GM12878 (cell line): Measurements from ENCODE around the gene SLCO4A1. TPM values are rescaled to one million over a fixed set of nuclear protein-coding genes. Genes with fewer than 3 reads are reported as not detected.

Source experiments
- ATAC-seq: fragments of 200-7000 bp; cut with Tn5 transposase; 3 replicates; pipeline ENCODE4 v1.9.1; 2020; ENCODE audit warnings: mild to moderate bottlenecking, moderate library complexity
- BruUV-seq: library from RNA; stranded (reverse); fragments of 400-500 nt; replicated peaks from 2 replicates; lab custom pipeline; 2021; lab: Mats Ljungman, UMichigan
- CTCF ChIA-PET: fragments of 300-600 bp; sonication (Branson Sonifier 250); formaldehyde crosslinking; extraction: SDS; loops from one replicate; lab custom pipeline; 2021; ENCODE audit warnings: inconsistent platforms; lab: Yijun Ruan, JAX
- POLR2A ChIA-PET: fragments of 350-600 bp; formaldehyde crosslinking; extraction: SDS; loops from one replicate; lab custom pipeline; 2021; ENCODE audit warnings: inconsistent platforms; lab: Charles Lee
- RAD21 ChIA-PET: fragments of 300-600 bp; sonication (Branson Sonifier 250); formaldehyde crosslinking; loops from one replicate; lab custom pipeline; 2023; ENCODE audit warnings: antibody characterized with exemption; ENCODE audit not compliant: unreplicated experiment; lab: Charles Lee
- SMC1A ChIA-PET: fragments of 300-600 bp; sonication (Branson Sonifier 250); formaldehyde crosslinking; loops from one replicate; lab custom pipeline; 2023; ENCODE audit not compliant: unreplicated experiment, uncharacterized antibody; lab: Charles Lee
- DNase-seq: peaks from one replicate; pipeline ENCODE4 v3.0.0-alpha.2; 2011; ENCODE audit warnings: low read depth, low spot score
- FAIRE-seq: peaks from 3 replicates; lab custom pipeline; 2011; peaks lifted over from hg19 to GRCh38; lab: Jason Lieb, UNC
- H2AFZ ChIP-seq: 2 replicates; pipeline ENCODE4 v1.6.0; 2011; ENCODE audit warnings: low read depth, low read length, control low read depth; ENCODE audit not compliant: control insufficient read depth
- H3K27ac ChIP-seq: 2 replicates; pipeline ENCODE4 v1.5.1; 2011; ENCODE audit warnings: control low read depth; ENCODE audit not compliant: control insufficient read depth, insufficient read depth
- H3K27me3 ChIP-seq, 2 experiments: replicated peaks in 1 of 2; 2 replicates each; pipeline versions ENCODE4 v1.6.0 to v1.6.1; 2011; ENCODE audit warnings: low read length in 1 of 2; ENCODE audit not compliant: control insufficient read depth in 2 of 2, insufficient read depth in 2 of 2
- H3K36me3 ChIP-seq, 2 experiments: 2 replicates each; pipeline ENCODE4 v1.5.1; 2011; ENCODE audit warnings: low read length in 1 of 2; ENCODE audit not compliant: control insufficient read depth in 2 of 2, insufficient read depth in 2 of 2
- H3K4me1 ChIP-seq: 2 replicates; pipeline ENCODE4 v1.6.1; 2011; ENCODE audit warnings: mild to moderate bottlenecking, low read length, moderate library complexity, mixed read lengths; ENCODE audit not compliant: control insufficient read depth, insufficient read depth
- H3K4me2 ChIP-seq: 2 replicates; pipeline ENCODE4 v1.6.0; 2011; ENCODE audit warnings: control low read depth; ENCODE audit not compliant: control insufficient read depth, insufficient read depth
- H3K4me3 ChIP-seq: fragments of 200-600 bp; sonication (generic); 2 replicates; pipeline ENCODE4 v1.5.1; 2016
- H3K79me2 ChIP-seq: 2 replicates; pipeline ENCODE4 v1.6.0; 2011; ENCODE audit warnings: low read length; ENCODE audit not compliant: control insufficient read depth, insufficient read depth
- H3K9ac ChIP-seq: 2 replicates; pipeline ENCODE4 v1.8.0; 2011; ENCODE audit warnings: low read length, control low read depth, mixed read lengths; ENCODE audit not compliant: control insufficient read depth, insufficient read depth
- H3K9me3 ChIP-seq: replicated peaks from 3 replicates; pipeline ENCODE4 v1.5.1; 2011; ENCODE audit warnings: mild to moderate bottlenecking, low read length; ENCODE audit not compliant: control insufficient read depth, insufficient read depth
- H4K20me1 ChIP-seq: 2 replicates; pipeline ENCODE4 v1.6.0; 2011; ENCODE audit not compliant: control insufficient read depth, insufficient read depth
- BHLHE40 ChIP-seq, 2 experiments: fragments of 450-650 bp in 1 of 2; IDR thresholded peaks; 2 replicates each; pipeline ENCODE4 v1.6.1; 2011 to 2017; ENCODE audit warnings: low read depth in 2 of 2, borderline replicate concordance in 1 of 2, improper control_type of control experiment in 1 of 2, low read length in 1 of 2, mild to moderate bottlenecking in 1 of 2
- CHD2 ChIP-seq: IDR thresholded peaks from 2 replicates; pipeline ENCODE4 v1.6.1; 2011; ENCODE audit warnings: low read depth, low read length, improper control_type of control experiment, borderline replicate concordance
- EGR1 ChIP-seq, 2 experiments: IDR thresholded peaks; 1 replicate in 1 of 2; 2 replicates in 1 of 2; pipeline ENCODE4 v1.6.1; 2011 to 2012; ENCODE audit warnings: low read depth in 2 of 2, low read length in 2 of 2, borderline replicate concordance in 1 of 2, mild to moderate bottlenecking in 1 of 2, moderate library complexity in 1 of 2
- EP300 ChIP-seq, 2 experiments: fragments of 150-350 bp in 1 of 2; IDR thresholded peaks; 2 replicates each; pipeline ENCODE4 v1.6.1; 2011 to 2012; ENCODE audit warnings: low read depth in 2 of 2, low read length in 2 of 2, borderline replicate concordance in 1 of 2, improper control_type of control experiment in 1 of 2, inconsistent platforms in 1 of 2; ENCODE audit not compliant: control insufficient read depth in 1 of 2
- FOXK2 ChIP-seq: fragments of 450-650 bp; IDR thresholded peaks from 2 replicates; pipeline ENCODE4 v1.6.1; 2017; ENCODE audit warnings: mild to moderate bottlenecking, moderate library complexity
- FOXM1 ChIP-seq: IDR thresholded peaks from 2 replicates; pipeline ENCODE4 v1.6.1; 2012; ENCODE audit warnings: low read depth, mild to moderate bottlenecking, inconsistent platforms, low read length, moderate library complexity
- KDM1A ChIP-seq: fragments of 200-600 bp; sonication (generic); IDR thresholded peaks from 2 replicates; pipeline ENCODE4 v1.6.1; 2016; ENCODE audit warnings: borderline replicate concordance
- LARP7 ChIP-seq: fragments of 450-650 bp; IDR thresholded peaks from 2 replicates; pipeline ENCODE4 v1.6.1; 2017; ENCODE audit warnings: mild to moderate bottlenecking
- NFYA ChIP-seq: IDR thresholded peaks from 2 replicates; pipeline ENCODE4 v1.6.1; 2011; ENCODE audit warnings: low read depth, mild to moderate bottlenecking, low read length, improper control_type of control experiment, borderline replicate concordance
- NR2F1 ChIP-seq: fragments of 450-650 bp; conservative IDR thresholded peaks from 2 replicates; pipeline ENCODE4 v1.6.1; 2017; ENCODE audit warnings: mild to moderate bottlenecking
- PML ChIP-seq: IDR thresholded peaks from 2 replicates; pipeline ENCODE4 v1.6.1; 2012; ENCODE audit warnings: low read length, inconsistent platforms
- RUNX3 ChIP-seq: IDR thresholded peaks from 2 replicates; pipeline ENCODE4 v1.6.1; 2012; ENCODE audit warnings: low read length, inconsistent platforms
- SIX5 ChIP-seq: IDR thresholded peaks from 2 replicates; pipeline ENCODE4 v1.6.1; 2011; ENCODE audit warnings: mild to moderate bottlenecking, low read depth, low read length, moderate library complexity; ENCODE audit not compliant: severe bottlenecking
- SMAD1 ChIP-seq: fragments of 450-650 bp; IDR thresholded peaks from 2 replicates; pipeline ENCODE4 v1.6.1; 2018; ENCODE audit warnings: mild to moderate bottlenecking, low read depth; ENCODE audit not compliant: partially characterized antibody
- ZNF217 ChIP-seq: fragments of 450-650 bp; IDR thresholded peaks from 2 replicates; pipeline ENCODE4 v1.6.1; 2017; ENCODE audit warnings: antibody characterized with exemption, mild to moderate bottlenecking
- ZNF274 ChIP-seq: IDR thresholded peaks from one replicate; pipeline ENCODE4 v1.8.0; 2011; ENCODE audit not compliant: insufficient read length, insufficient read depth
- ZSCAN29 ChIP-seq: fragments of 450-650 bp; IDR thresholded peaks from 2 replicates; pipeline ENCODE4 v1.6.1; 2017; ENCODE audit warnings: mild to moderate bottlenecking, moderate library complexity
- WGBS: methylation state at CpG from one replicate; pipeline ENCODE4 v1.1.6; 2016; ENCODE audit warnings: low lambda C conversion rate; ENCODE audit not compliant: insufficient replicate concordance, insufficient coverage; ENCODE audit errors: missing lambda C conversion rate; 5-methylcytosine and 5-hydroxymethylcytosine counted together
- in situ Hi-C: fragments of 300-500 bp; cut with MboI; formaldehyde crosslinking; loops from 9 replicates; pipeline ENCODE4 v1.14.3; 2018; ENCODE audit warnings: mixed read lengths
- intact Hi-C: fragments of 100-400 bp; cut with micrococcal nuclease; formaldehyde crosslinking; loops from one replicate; pipeline ENCODE4 v1.14.2; 2022; ENCODE audit not compliant: unreplicated experiment
- polyA plus RNA-seq, 11 experiments: library from polyadenylated mRNA; depleted of rRNA in 4 of 11; unstranded in 6 of 11; stranded (reverse) in 5 of 11; fragments of >200 nt; fragmentation: Nextera tagmentation in 4 of 11; fragmentation: Illumina TruSeq in 1 of 11; extraction: Ambion mirVana in 4 of 11; extraction: Trizol in 1 of 11; gene quantifications; 1 replicate in 1 of 11; 2 replicates in 10 of 11; pipeline versions ENCODE4 v1.2.1 to v1.2.3, GENCODE V29; 2011 to 2016; ENCODE audit warnings: inconsistent platforms in 2 of 11, missing spikeins in 2 of 11, low read depth in 1 of 11
- total RNA-seq, 4 experiments: library from RNA; depleted of rRNA in 3 of 4; stranded (reverse); fragments of >200 nt in 3 of 4; fragmentation: Illumina TruSeq in 1 of 4; extraction: Trizol in 1 of 4; gene quantifications; 2 replicates each; pipeline versions ENCODE4 v1.2.1 to v1.2.3, GENCODE V29; 2013 to 2021
- TF ChIP-seq, protein P1 (sequence below): IDR thresholded peaks from 2 replicates; pipeline ENCODE4 v1.6.1; 2012; ENCODE audit warnings: low read length, inconsistent platforms

SLCO4A1 gene
- total and polyA plus RNA-seq, 10 of the 15 experiments (the other 5 are each of a cell fraction or from before 2014, with no cell fraction given): 2.1 to 30.7 (median 12.0) TPM

DNA sequence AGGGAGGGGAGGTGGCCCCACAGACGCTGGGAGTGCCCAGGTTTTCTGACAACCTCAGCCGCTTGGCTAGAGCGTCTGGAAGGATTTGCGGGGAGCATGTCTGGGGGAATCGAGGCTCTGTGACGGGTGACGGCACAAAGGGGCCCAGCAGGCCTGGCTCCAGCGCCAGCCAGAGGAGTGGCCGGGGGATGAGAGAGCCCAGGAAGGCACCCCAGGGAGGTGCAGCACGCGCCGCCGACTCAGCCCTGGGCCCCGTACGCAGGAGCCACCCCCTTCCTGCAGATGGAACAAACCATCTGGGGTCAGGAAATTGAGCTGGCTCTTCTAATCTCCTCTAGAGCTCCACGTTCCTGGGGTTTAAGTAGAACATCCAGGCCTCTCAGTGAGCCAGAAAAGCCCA is 5.9 kb upstream of the SLCO4A1 start:
- no TSS peak for BruUV-seq
- intact Hi-C loops: no loop called here
- H3K4me1 ChIP-seq: peaks cover 2% of the 10 kb centered on the region; the same call in 1 of the 2 replicates
- POLR2A ChIA-PET: no interaction called here
- no peak overlapping the region for H3K4me3 ChIP-seq
- no peak overlapping the region for H3K9ac ChIP-seq
- no peaks in the 10 kb centered on the region for H3K9me3 ChIP-seq
- WGBS: 17% methylated on average over 14 of the region's 16 CpGs
- peaks cover 3 to 4% of the 10 kb centered on the region in 2 experiments; a peak in 2 of 4 replicates for H3K27me3 ChIP-seq
- no peak for DNase-seq
- no peak overlapping the region for H3K27ac ChIP-seq
- TF ChIP-seq FOXK2 (peak; percentile 41; the same call in 1 of the 2 replicates), BHLHE40 (IDR thresholded peaks at IDR 0.05; ENCODE audit: borderline replicate concordance in 1 of 2, low read depth in 2 of 2, low read length in 1 of 2) (0 out of 4 replicates have a peak, but pooled peaks of 1 of the 2 experiments have one; percentile 10), LARP7 (no peak), PML (no peak)
- TF ChIP-seq, all 136 proteins: peak for 2
- no peaks in the 10 kb centered on the region for H4K20me1 ChIP-seq
- no peaks in the 10 kb centered on the region for H3K36me3 ChIP-seq
- SMC1A ChIA-PET: interaction anchor here (1.0 to 1.4 kb wide), 2 partner anchors 13 to 50 kb away, joined by 5 read pairs; no protein-coding TSS in a partner anchor
- no peak overlapping the region for H2AFZ ChIP-seq
- no peak overlapping the region for H3K4me2 ChIP-seq
- no peaks in the 10 kb centered on the region for H3K79me2 ChIP-seq
- in situ Hi-C loops: no loop called here
- CTCF ChIA-PET: no interaction called here
- RAD21 ChIA-PET: no interaction called here
- FAIRE-seq (no peak), ATAC-seq (peak; percentile 24; the same call in 2 of the 3 replicates)

DNA sequence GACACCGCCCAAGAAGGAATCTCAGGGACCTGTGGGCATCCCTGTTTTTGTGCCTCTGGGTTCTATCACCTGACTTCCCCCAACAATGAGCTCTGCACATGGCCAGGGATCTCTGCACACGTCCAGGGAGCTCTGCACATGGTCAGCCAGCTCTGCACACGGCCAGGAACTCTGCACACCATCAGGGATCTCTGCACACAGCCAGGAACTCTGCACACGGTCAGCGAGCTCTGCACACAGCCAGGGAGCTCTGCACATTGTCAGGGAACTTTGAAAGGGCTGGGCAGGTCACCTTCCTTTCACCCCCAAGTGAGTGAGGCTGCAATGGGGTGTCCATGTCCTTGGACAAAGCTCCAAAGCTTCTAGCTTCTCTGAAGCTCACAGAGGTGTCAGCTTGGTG is 5.2 kb upstream of the SLCO4A1 start:
- no peak overlapping the region for H3K9ac ChIP-seq
- WGBS: 18% methylated on average over 5 of the region's 5 CpGs
- no peak for ATAC-seq
- ChIA-PET RAD21 (no interaction called here), CTCF (interaction anchor here (1.2 kb wide), 1 partner anchor 12 kb away, joined by 4 read pairs; no protein-coding TSS in a partner anchor), SMC1A (interaction anchor here (1.0 to 1.4 kb wide), 2 partner anchors 13 to 49 kb away, joined by 5 read pairs; no protein-coding TSS in a partner anchor), POLR2A (no interaction called here)
- no peak overlapping the region for H3K27ac ChIP-seq
- H2AFZ ChIP-seq: no peak overlapping the region
- H3K4me3 ChIP-seq: no peak overlapping the region
- intact Hi-C loops: no loop called here
- H3K27me3 ChIP-seq: peaks cover 3 to 4% of the 10 kb centered on the region in 2 experiments; a peak in 2 of 4 replicates
- DNase-seq: no peak
- no peaks in the 10 kb centered on the region for H4K20me1 ChIP-seq
- FAIRE-seq: no peak
- no peaks in the 10 kb centered on the region for H3K36me3 ChIP-seq
- peaks cover 6% of the 10 kb centered on the region; the same call in 1 of the 2 replicates for H3K4me1 ChIP-seq
- no peak overlapping the region for H3K4me2 ChIP-seq
- in situ Hi-C loops: no loop called here
- BruUV-seq: no TSS peak
- H3K79me2 ChIP-seq: no peaks in the 10 kb centered on the region
- H3K9me3 ChIP-seq: no peaks in the 10 kb centered on the region
- TF ChIP-seq ZNF217 (no peak), CHD2 (no peak), EGR1 (IDR thresholded peaks at IDR 0.05; ENCODE audit: borderline replicate concordance in 1 of 2, low read depth in 2 of 2, low read length in 2 of 2) (no peak), NFYA (no peak), RUNX3 (no peak), SIX5 (no peak), FOXM1 (no peak), ZSCAN29 (no peak), KDM1A (no peak), EP300 (IDR thresholded peaks at IDR 0.05; ENCODE audit: borderline replicate concordance in 1 of 2, control insufficient read depth in 1 of 2, low read depth in 2 of 2, low read length in 2 of 2) (no peak), SMAD1 (no peak), ZNF274 (no peak), NR2F1 (no peak)
- TF ChIP-seq, protein P1, sequence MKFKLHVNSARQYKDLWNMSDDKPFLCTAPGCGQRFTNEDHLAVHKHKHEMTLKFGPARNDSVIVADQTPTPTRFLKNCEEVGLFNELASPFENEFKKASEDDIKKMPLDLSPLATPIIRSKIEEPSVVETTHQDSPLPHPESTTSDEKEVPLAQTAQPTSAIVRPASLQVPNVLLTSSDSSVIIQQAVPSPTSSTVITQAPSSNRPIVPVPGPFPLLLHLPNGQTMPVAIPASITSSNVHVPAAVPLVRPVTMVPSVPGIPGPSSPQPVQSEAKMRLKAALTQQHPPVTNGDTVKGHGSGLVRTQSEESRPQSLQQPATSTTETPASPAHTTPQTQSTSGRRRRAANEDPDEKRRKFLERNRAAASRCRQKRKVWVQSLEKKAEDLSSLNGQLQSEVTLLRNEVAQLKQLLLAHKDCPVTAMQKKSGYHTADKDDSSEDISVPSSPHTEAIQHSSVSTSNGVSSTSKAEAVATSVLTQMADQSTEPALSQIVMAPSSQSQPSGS: no peak
